Epithelial cell of prostate (primary cell): ENCODE data around the gene IFNW1.

Experiments used
- DNase-seq: peaks from one replicate; pipeline ENCODE4 v3.0.0-alpha.2; 2011; ENCODE audit warnings: low read depth, low spot score
- H3K27ac ChIP-seq: fragments of 450-650 bp; 2 replicates; pipeline ENCODE4 v1.5.1; 2017; ENCODE audit warnings: mild to moderate bottlenecking

Gene IFNW1

DNA sequence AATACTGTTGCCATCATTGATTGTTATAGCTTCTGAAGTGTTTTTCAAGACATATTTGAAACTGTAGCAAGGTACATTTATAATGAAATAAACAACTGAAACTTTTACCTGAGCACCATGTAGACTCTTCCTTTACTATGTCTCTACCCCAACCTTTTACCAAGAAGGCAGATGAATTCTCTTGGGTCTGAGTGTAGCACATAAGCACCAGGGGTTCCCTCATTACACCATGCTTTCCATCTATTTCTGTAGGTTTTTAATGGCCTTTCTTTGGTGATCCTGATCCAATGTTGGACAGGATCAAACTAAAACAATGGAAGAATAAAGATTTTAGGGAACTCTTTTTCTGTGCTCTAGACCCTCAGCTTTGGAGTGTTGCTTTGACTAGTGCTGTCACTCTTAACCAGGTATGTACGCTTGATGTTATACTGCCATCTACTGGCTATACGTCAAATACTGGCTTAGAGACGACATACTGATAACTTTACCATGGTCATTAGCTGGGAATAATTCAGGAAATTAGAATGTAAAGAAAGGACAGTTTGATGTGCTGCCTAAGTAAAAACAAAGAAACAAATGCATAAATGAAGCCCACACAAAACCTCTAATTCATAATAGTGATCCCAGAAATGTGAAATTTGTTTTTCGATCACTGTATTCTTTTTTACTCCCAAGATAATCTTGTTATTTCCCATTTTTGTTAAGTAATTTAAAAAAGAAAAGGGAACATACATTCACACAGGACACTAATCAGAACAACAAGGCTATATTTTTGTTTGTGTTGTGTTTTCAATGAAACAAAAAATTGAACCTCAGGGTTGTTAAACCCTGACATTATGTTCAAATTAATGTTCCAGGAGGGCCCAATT, 30.7 kb downstream of the IFNW1 start:
- peak; percentile 16 for DNase-seq
- no peak overlapping the region for H3K27ac ChIP-seq

- no peak for DNase-seq
Measured at GRCh38 chr9:21104787-21105186, 36.8 kb downstream of the IFNW1 start.

GRCh38 chr9:21102305-21102704, 39.3 kb downstream of the IFNW1 start:
- no peak overlapping the region for H3K27ac ChIP-seq
- DNase-seq, result no peak

More at GRCh38 chr9:21104787-21105186, 36.8 kb downstream of the IFNW1 start:
- no peak overlapping the region for H3K27ac ChIP-seq

GRCh38 chr9:21097817-21098216, 43.8 kb downstream of the IFNW1 start:
- H3K27ac ChIP-seq, result no peak overlapping the region

GRCh38 chr9:21096901-21097255, 44.8 kb downstream of the IFNW1 start:
- peak overlapping the region; percentile 90 for H3K27ac ChIP-seq
- no peak for DNase-seq

More at GRCh38 chr9:21097817-21098216, 43.8 kb downstream of the IFNW1 start:
- no peak for DNase-seq

DNA sequence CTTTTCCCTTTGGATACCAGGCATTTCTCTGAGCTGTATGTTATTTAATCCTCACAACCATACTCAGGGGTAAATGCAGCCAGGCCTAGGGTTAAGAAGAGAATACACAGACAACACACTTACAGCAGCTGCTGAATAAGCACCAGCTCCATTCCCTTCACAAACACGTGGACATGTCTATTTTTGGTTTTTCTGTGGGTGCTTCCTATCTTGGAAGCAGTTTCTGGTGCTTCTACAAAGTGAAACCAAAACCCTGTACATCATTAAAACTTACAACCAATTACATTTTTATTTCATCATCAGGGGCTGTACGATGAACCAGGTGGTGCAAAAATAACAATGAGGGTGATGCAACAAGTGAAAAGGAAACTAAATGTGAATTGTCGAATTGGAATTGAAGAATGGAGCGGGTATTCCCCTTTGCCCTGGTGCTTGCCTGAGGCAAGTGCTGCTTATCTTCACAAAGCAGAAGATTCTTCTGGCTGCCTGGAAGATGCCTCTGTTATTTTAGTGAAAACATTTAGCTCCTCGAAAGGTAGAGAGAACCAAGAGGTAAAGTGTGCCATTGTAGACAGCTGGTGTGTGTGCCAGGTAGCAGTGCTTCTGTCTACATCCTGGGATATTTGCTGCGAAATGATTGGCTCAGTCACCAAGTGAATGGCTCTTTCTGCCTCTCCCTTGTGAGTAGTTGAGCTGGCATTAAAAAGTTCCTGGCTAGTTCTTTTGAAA, 45.3 kb downstream of the IFNW1 start:
- peak overlapping the region; percentile 90 for H3K27ac ChIP-seq
- DNase-seq, result peak; percentile 60

DNA sequence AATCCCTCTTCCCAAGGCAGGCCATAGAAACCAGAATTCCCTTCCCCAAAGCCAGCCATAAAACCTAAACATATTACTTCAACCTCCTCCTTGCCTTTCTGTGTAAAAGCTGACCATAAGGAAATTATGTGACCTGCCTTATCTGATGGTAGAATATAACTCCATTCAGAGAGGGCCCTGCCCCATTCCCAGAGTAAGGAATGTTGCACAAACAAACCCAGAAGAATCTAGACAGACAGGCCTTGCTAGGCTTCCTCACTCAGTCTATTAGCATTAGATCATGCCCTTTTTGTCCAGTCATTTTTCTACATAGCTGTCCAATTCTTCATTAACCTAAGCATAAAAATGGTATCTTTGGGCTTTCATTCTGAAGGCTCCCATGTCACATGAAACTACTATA, 46.1 kb downstream of the IFNW1 start:
- H3K27ac ChIP-seq, result peak overlapping the region; percentile 90
- DNase-seq, result no peak
